K562 (cell line): Measurements from ENCODE around the gene ARHGAP26. TPM values are rescaled to one million over a fixed set of nuclear protein-coding genes. Genes with fewer than 3 reads are reported as not detected.

ENCODE experiments used
- ATAC-seq: fragments of 200-7000 bp; cut with Tn5 transposase; 3 replicates; pipeline ENCODE4 v1.9.1; 2020; ENCODE audit warnings: moderate library complexity
- BruUV-seq: library from RNA; stranded (reverse); fragments of 400-500 nt; replicated peaks from 2 replicates; lab custom pipeline; 2021; lab: Mats Ljungman, UMichigan
- CTCF ChIA-PET: fragments of 300-600 bp; formaldehyde crosslinking; extraction: SDS; loops from one replicate; lab custom pipeline; 2021; ENCODE audit warnings: low intra/inter-chr PET ratio; lab: Yijun Ruan, JAX
- POLR2A ChIA-PET: fragments of 300-600, 350-650 bp; sonication (Branson Sonifier 250); formaldehyde crosslinking; extraction: SDS; loops from one replicate; lab custom pipeline; 2021; ENCODE audit warnings: antibody characterized with exemption, inconsistent platforms; lab: Yijun Ruan, JAX
- DNase-seq, 4 experiments: peaks; one replicate each; pipeline versions ENCODE4 v3.0.0 to v3.0.0-alpha.2; 2011 to 2018; ENCODE audit warnings: low spot score in 3 of 4, mixed read lengths in 3 of 4; ENCODE audit errors: extremely low read depth in 1 of 4
- FAIRE-seq: peaks from 2 replicates; lab custom pipeline; 2011; peaks lifted over from hg19 to GRCh38; lab: Jason Lieb, UNC
- H2AFZ ChIP-seq: 2 replicates; pipeline ENCODE4 v1.6.0; 2011; ENCODE audit warnings: low read depth, low read length, control low read depth, inconsistent platforms
- H3K27ac ChIP-seq: fragments of 200-600 bp; 3 replicates; pipeline ENCODE4 v1.8.0; 2011; ENCODE audit warnings: low read depth, mild to moderate bottlenecking, control low read depth, inconsistent platforms, low read length, moderate library complexity, mixed read lengths; ENCODE audit errors: extremely low read depth
- H3K27me3 ChIP-seq, 2 experiments: fragments of 300-600 bp in 1 of 2; 2 replicates in 1 of 2; 3 replicates in 1 of 2; pipeline versions ENCODE4 v1.6.0 to v1.8.0; 2011; ENCODE audit warnings: inconsistent platforms in 2 of 2, low read length in 2 of 2, mild to moderate bottlenecking in 1 of 2, mixed read lengths in 1 of 2, moderate library complexity in 1 of 2; ENCODE audit not compliant: control insufficient read depth in 2 of 2, insufficient read depth in 2 of 2
- H3K36me3 ChIP-seq: fragments of 300-600 bp; 3 replicates; pipeline ENCODE4 v1.8.0; 2011; ENCODE audit warnings: mild to moderate bottlenecking, low read length, inconsistent platforms; ENCODE audit not compliant: control insufficient read depth, insufficient read depth
- H3K4me1 ChIP-seq, 2 experiments: fragments of 200-600 bp in 1 of 2; replicated peaks in 1 of 2; 2 replicates in 1 of 2; 3 replicates in 1 of 2; pipeline versions ENCODE4 v1.5.1 to v1.8.0; 2011; ENCODE audit warnings: inconsistent platforms in 2 of 2, low read length in 2 of 2, mild to moderate bottlenecking in 1 of 2, mixed read lengths in 1 of 2, moderate library complexity in 1 of 2; ENCODE audit not compliant: control insufficient read depth in 2 of 2, insufficient read depth in 2 of 2
- H3K4me2 ChIP-seq: 2 replicates; pipeline ENCODE4 v1.6.1; 2011; ENCODE audit warnings: low read length, control low read depth, inconsistent platforms, mixed read lengths; ENCODE audit not compliant: insufficient read depth
- H3K4me3 ChIP-seq: fragments of 200-600 bp; sonication (generic), shearing (Covaris generic); 2 replicates; pipeline ENCODE4 v1.5.1; 2016; ENCODE audit warnings: control low read depth, inconsistent platforms
- H3K79me2 ChIP-seq: fragments of 200-600 bp; 3 replicates; pipeline ENCODE4 v1.8.0; 2011; ENCODE audit warnings: low read length, inconsistent platforms; ENCODE audit not compliant: control insufficient read depth, insufficient read depth
- H3K9ac ChIP-seq, 2 experiments: 2 replicates each; pipeline versions ENCODE4 v1.6.0 to v1.6.1; 2011; ENCODE audit warnings: low read depth in 2 of 2, low read length in 2 of 2, control low read depth in 1 of 2, inconsistent platforms in 1 of 2, mild to moderate bottlenecking in 1 of 2, mixed read lengths in 1 of 2; ENCODE audit not compliant: insufficient read depth in 1 of 2
- H3K9me1 ChIP-seq: one replicate; pipeline ENCODE4 v1.6.0; 2011; ENCODE audit warnings: inconsistent platforms, mild to moderate bottlenecking, low read length, moderate library complexity; ENCODE audit not compliant: control insufficient read depth, insufficient read depth
- H3K9me3 ChIP-seq: replicated peaks from 2 replicates; pipeline ENCODE4 v1.5.1; 2011; ENCODE audit warnings: low read depth, low read length, inconsistent platforms; ENCODE audit not compliant: control insufficient read depth, insufficient read depth
- H4K20me1 ChIP-seq: replicated peaks from 2 replicates; pipeline ENCODE4 v1.6.1; 2011; ENCODE audit warnings: low read length, inconsistent platforms, mixed read lengths; ENCODE audit not compliant: control insufficient read depth, insufficient read depth
- ARID2 ChIP-seq: fragments of 450-650 bp; IDR thresholded peaks from 2 replicates; pipeline ENCODE4 v1.6.1; 2017; ENCODE audit warnings: antibody characterized with exemption, mild to moderate bottlenecking
- CSDE1 ChIP-seq, 2 experiments: fragments of 450-650 bp; IDR thresholded peaks; 2 replicates each; pipeline ENCODE4 v1.6.1; 2016; ENCODE audit warnings: mild to moderate bottlenecking in 1 of 2
- E2F3 ChIP-seq: fragments of 250-450 bp; sonication (Bioruptor Pico); IDR thresholded peaks from 2 replicates; pipeline ENCODE4 v1.4.0; 2020; ENCODE audit warnings: mild to moderate bottlenecking
- KDM2B ChIP-seq: fragments of 250-450 bp; sonication (Bioruptor Pico); IDR thresholded peaks from 2 replicates; pipeline ENCODE4 v1.8.0; 2021; ENCODE audit warnings: mild to moderate bottlenecking, moderate library complexity
- KDM4B ChIP-seq, 2 experiments: fragments of 450-650 bp in 1 of 2; sonication (generic) in 1 of 2; IDR thresholded peaks; 2 replicates each; pipeline ENCODE4 v1.6.1; 2016 to 2017; ENCODE audit warnings: borderline replicate concordance in 2 of 2, antibody characterized with exemption in 1 of 2, low read depth in 1 of 2, mild to moderate bottlenecking in 1 of 2
- LCOR ChIP-seq: sonication (generic); formaldehyde crosslinking; IDR thresholded peaks from 2 replicates; pipeline ENCODE4 v1.8.0; 2022; ENCODE audit warnings: mild to moderate bottlenecking, missing genetic modification reagents
- NCOA6 ChIP-seq: fragments of 450-650 bp; IDR thresholded peaks from 2 replicates; pipeline ENCODE4 v1.6.1; 2017; ENCODE audit warnings: mild to moderate bottlenecking
- PHB2 ChIP-seq: fragments of 450-650 bp; IDR thresholded peaks from 2 replicates; pipeline ENCODE4 v1.6.1; 2017; ENCODE audit warnings: low read depth
- RBM15 ChIP-seq: fragments of 200-400 bp; formaldehyde crosslinking; IDR thresholded peaks from 2 replicates; pipeline ENCODE4 v1.6.1; 2018; ENCODE audit warnings: mild to moderate bottlenecking, low read length, moderate library complexity; ENCODE audit not compliant: insufficient read depth
- SLC30A9 ChIP-seq: fragments of 250-450 bp; sonication (Bioruptor Pico); IDR thresholded peaks from 2 replicates; pipeline ENCODE4 v1.8.0; 2022; ENCODE audit warnings: mild to moderate bottlenecking, moderate library complexity
- SOX6 ChIP-seq: fragments of 450-650 bp; IDR thresholded peaks from 2 replicates; pipeline ENCODE4 v1.6.1; 2014; ENCODE audit warnings: mild to moderate bottlenecking
- ZNF253 ChIP-seq: fragments of 250-450 bp; sonication (Bioruptor Pico); conservative IDR thresholded peaks from 2 replicates; pipeline ENCODE4 v1.6.1; 2021; ENCODE audit warnings: mild to moderate bottlenecking
- ZNF551 ChIP-seq: fragments of 250-450 bp; sonication (Bioruptor Pico); IDR thresholded peaks from 2 replicates; pipeline ENCODE4 v1.5.0; 2021; ENCODE audit warnings: mild to moderate bottlenecking, moderate library complexity
- ZNF780A ChIP-seq: fragments of 250-450 bp; sonication (Bioruptor Pico); IDR thresholded peaks from 2 replicates; pipeline ENCODE4 v1.5.0; 2021; ENCODE audit warnings: mild to moderate bottlenecking
- WGBS: fragments of 100-300 bp; shearing (Covaris generic); methylation state at CpG from one replicate; pipeline ENCODE4 v1.1.6; 2016; ENCODE audit warnings: low coverage, mixed read lengths; ENCODE audit not compliant: insufficient coverage; ENCODE audit errors: missing lambda C conversion rate; 5-methylcytosine and 5-hydroxymethylcytosine counted together
- in situ Hi-C: fragments of 300-500 bp; cut with MboI; formaldehyde crosslinking; loops from 4 replicates; pipeline ENCODE4 v1.15.0; 2018; ENCODE audit warnings: inconsistent platforms, mixed read lengths
- intact Hi-C: fragments of 100-400 bp; cut with micrococcal nuclease; formaldehyde crosslinking; loops from 2 replicates; pipeline ENCODE4 v1.14.2; 2022
- polyA plus RNA-seq, 8 experiments: library from polyadenylated mRNA; depleted of rRNA in 4 of 8; stranded (reverse) in 5 of 8; unstranded in 3 of 8; fragments of >200 nt; fragmentation: Nextera tagmentation in 2 of 8; fragmentation: Illumina TruSeq in 1 of 8; extraction: Ambion mirVana in 2 of 8; extraction: Trizol in 1 of 8; gene quantifications; 2 replicates each; pipeline versions ENCODE4 v1.2.1 to v1.2.3, GENCODE V29; 2011 to 2014; ENCODE audit warnings: inconsistent platforms in 1 of 8, missing spikeins in 1 of 8
- total RNA-seq, 7 experiments: library from RNA; depleted of rRNA in 6 of 7; stranded (reverse); fragments of >200 nt in 6 of 7; fragmentation: Illumina TruSeq in 2 of 7; extraction: Trizol in 2 of 7; gene quantifications; 2 replicates each; pipeline versions ENCODE4 v1.2.1 to v1.2.3, GENCODE V29; 2011 to 2021; ENCODE audit warnings: low replicate concordance in 1 of 7
- TF ChIP-seq, protein P1 (sequence below): fragments of 450-650 bp; IDR thresholded peaks from 2 replicates; pipeline ENCODE4 v1.6.1; 2016; ENCODE audit warnings: missing biosample characterization, missing genetic modification characterization

The ARHGAP26 gene
- total and polyA plus RNA-seq, 9 of the 15 experiments (the other 6 are each of a cell fraction or from before 2014, with no cell fraction given) = 0.13 to 1.1 (median 0.55) TPM

DNA sequence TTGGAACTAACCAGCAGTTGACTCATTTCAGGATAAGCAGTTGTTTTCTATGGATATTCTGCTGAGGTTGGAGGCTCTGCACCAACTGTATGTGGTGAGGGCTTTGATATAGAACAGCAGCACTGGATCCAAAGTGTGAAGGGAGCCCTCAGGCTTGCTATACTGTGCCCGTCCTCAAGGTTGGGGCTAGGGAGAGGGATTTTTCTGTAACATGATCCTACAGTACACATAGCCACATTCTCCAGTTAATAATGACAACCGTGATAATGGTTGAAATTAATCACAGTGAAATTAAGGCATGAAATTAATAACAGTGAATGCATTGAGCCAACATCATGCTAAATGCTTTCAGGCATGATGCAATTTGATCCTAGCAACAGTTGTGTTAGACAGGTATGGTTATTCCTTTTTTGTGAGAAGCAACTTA is 36.7 kb downstream of the ARHGAP26 start:
- 3% methylated on average over 2 of the region's 2 CpGs for WGBS
- no peak overlapping the region for H3K4me2 ChIP-seq
- H3K9me3 ChIP-seq = no peaks in the 10 kb centered on the region
- no peak overlapping the region for H3K4me3 ChIP-seq
- no peaks in the 10 kb centered on the region for H3K79me2 ChIP-seq
- intact Hi-C loops (no loop called here), in situ Hi-C loops (no loop called here)
- no peaks in the 10 kb centered on the region for H3K36me3 ChIP-seq
- H3K9me1 ChIP-seq = no peaks in the 10 kb centered on the region
- peaks cover 16 to 26% of the 10 kb centered on the region in 2 experiments; a peak in 4 of 5 replicates for H3K27me3 ChIP-seq
- DNase-seq = no peak
- no peak for FAIRE-seq
- ATAC-seq = no peak
- ChIA-PET CTCF (no interaction called here), POLR2A (no interaction called here)
- H2AFZ ChIP-seq = no peak overlapping the region
- H3K4me1 ChIP-seq = no peaks in the 10 kb centered on the region
- no TSS peak for BruUV-seq
- H3K27ac ChIP-seq = no peak overlapping the region
- H3K9ac ChIP-seq = no peak overlapping the region
- H4K20me1 ChIP-seq = no peaks in the 10 kb centered on the region
- TF ChIP-seq RBM15 (no peak), LCOR (CRISPR knock-in tag) (no peak), CSDE1 (IDR thresholded peaks at IDR 0.05) (no peak), SOX6 (no peak), ZNF551 (CRISPR knock-in tag) (no peak), ZNF780A (CRISPR knock-in tag) (no peak), SLC30A9 (CRISPR knock-in tag) (no peak), ARID2 (no peak), E2F3 (CRISPR knock-in tag) (no peak), ZNF253 (no peak), PHB2 (no peak), KDM2B (no peak), KDM4B (IDR thresholded peaks at IDR 0.05; ENCODE audit: borderline replicate concordance in 2 of 2, low read depth in 1 of 2) (no peak), NCOA6 (no peak)
- TF ChIP-seq, protein P1, sequence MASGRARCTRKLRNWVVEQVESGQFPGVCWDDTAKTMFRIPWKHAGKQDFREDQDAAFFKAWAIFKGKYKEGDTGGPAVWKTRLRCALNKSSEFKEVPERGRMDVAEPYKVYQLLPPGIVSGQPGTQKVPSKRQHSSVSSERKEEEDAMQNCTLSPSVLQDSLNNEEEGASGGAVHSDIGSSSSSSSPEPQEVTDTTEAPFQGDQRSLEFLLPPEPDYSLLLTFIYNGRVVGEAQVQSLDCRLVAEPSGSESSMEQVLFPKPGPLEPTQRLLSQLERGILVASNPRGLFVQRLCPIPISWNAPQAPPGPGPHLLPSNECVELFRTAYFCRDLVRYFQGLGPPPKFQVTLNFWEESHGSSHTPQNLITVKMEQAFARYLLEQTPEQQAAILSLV (tag) = no peak
